GM04504 (cell line): ENCODE results near the gene POLR2E.

ENCODE experiments used
- DNase-seq: peaks from one replicate; pipeline ENCODE4 v3.0.0-alpha.2; 2012; ENCODE audit warnings: low read depth

Gene POLR2E

DNA sequence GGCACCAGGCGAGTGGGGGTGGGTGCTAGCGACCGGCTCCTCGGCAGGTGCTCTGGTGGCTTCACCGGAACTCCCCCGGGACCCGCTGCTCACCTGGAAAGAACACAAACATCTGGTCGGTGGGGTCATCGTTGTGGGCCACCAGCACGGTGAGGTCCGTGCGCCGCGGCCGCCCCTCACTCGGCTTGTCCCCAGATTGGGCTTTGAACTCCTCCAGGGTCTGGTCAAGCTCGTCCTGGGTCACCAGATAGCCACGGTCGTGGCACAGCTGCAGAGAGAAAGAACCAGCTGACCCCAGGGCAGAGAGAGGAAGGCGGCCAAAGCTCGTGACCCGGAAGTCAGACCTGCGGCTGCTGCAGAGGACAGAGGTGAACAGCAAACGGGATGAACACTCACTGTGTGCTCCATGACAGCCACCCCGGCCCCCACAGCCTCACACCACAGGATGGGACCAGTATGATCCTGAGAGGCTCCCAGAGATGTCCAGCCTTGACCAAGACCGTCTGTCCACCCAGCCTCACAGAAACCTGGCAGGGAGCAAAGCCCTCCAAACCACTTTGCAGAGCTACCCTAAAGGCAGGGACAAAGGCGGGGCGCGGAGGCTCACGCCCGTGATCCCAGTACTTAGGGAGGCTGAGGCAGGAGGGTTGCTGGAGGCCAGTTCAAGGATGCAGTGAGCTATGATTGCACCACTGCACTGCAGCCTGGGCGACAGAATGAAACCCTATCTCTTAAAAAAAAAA lies 1.2 kb downstream of the POLR2E start:
- no peak for DNase-seq

DNA sequence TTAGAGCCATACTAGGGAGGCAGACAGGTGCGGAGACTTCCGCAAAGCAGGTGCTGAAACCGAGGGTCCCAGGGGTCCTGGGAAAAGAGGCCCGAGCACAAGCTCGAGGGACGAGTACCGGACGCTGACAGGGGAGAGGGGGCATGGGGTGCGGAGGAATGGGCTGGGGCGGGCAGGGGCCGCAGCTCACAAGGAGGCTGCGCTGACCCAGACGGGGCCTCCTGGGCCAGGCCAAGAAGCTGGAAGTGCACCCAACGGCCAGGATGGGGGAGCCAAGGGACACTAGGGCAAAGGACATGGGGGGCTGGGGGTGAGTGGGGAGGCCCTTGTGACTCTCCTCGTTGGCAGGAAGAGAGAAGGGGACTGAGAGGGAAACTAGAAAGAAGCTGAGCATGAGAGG lies 1.8 kb downstream of the POLR2E start:
- DNase-seq, result no peak

DNA sequence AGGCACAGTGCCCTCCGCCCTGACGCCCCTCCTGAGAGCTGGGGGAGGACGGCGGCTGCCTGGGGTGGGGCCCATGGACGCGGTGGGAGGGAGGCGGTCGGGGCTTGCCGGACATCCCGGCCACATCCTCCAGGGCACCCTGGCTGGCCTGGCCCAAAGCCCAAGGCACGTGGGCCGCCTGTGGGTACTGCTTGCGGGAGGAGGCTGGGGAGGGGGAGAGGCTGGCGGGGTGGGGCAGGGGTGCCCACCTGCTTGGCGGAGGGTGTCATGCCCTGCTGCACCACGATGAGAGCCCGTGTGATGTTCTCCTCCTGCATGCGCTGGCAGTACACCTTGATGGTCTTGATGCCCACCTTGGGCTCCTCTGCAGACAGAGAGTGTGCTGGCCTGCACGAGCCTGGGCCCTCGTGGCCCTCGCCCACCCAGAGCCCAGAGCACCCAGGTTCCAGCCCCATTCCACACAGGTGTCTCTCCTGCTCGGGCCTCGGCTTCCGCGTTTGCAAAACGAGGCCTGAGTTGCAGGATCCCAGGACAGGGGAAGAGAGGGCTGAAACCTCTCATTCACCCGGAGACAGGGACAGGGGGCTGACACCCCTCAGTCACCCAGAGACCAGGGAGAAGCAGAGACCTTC lies 3.5 kb downstream of the POLR2E start:
- DNase-seq, result no peak

DNA sequence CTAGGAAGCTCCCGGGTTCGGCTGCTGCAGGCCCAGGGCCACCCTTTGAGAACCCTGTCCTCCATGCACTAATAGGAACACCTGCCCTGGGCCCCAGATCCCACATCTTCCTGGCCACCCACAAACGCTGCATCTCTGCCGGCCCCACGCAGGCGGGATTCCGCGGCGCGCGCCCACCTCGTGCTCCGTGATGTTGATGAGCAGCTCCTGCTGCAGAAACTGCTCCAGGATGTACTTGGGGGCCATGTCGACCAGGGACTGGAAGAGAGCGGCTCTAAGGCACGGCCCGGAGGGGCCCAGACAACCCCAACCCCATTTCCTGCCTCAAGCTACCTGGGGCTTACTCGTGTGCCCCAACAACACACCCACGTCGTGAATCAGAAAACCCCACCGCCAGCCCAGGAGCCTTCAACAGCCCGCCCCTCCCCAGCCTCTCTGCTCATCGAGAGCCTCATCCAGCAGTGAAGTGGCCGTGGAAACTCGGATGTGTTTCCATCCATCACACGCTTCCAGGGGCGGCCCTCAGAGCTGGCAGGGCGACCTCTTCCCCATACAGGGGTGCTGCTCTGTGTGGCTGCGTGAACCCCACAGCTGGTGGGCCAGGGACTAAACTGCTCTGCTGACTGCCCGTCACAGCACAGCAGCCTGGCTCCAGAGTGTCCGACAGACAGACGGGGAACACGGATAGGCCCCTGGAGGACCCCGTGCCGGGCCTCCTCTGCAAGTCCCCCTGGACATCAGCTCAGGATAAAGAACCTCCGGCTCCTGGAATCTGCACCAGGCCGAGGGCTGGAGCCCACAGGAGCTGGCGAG lies 4.2 kb downstream of the POLR2E start:
- DNase-seq, result no peak

DNA sequence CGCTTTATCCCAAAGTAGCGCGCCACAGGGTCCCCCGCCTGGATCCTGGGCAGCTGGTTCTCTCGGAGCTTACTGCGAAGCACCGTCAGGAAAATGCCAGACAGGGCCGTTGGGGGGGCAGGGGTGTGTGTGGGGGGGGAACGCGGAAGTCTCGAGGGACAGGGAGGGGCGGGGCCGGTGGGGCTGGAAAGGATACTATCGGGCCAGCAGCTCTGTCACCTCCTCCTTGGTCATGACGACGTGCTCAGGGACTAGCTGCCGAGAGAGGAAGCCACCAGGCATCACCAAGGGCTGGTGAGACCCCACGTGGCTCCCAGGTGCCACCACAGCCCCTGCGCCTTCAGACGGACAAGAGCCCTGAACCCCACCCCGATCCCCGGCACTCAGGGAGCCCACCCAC lies 5.3 kb downstream of the POLR2E start:
- DNase-seq, result no peak

DNA sequence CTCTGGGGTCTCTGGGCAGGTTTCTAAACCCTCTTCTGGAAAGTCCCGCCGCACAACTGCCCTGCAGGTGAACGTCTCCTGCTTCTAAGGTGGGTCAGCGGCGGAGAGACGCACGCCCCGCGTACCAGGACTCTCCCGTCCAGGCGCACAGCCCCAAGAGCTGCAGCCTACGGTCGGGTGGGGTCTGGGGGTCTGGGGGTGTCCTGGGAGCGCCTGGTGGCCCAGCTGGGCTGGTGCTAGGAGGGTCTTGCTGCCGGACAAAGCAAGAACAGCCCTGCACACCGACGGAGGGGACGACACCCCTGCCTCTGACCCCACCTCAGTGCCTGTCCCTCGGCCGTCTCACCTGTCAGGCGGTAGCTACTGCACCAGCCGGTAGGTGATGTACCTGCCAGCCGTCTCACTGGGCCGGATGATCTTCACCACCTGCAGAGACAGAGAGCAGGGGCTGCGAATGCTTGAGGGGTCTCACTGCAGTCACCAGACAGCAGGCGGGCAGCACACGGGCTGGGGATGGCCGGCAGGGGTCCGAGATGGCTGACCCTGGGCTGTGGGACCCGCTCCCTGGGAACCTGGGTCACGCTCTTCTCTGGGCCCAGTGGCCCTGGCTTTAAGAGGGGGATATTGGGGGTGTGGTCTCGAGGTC lies 5.9 kb downstream of the POLR2E start:
- no peak for DNase-seq

DNA sequence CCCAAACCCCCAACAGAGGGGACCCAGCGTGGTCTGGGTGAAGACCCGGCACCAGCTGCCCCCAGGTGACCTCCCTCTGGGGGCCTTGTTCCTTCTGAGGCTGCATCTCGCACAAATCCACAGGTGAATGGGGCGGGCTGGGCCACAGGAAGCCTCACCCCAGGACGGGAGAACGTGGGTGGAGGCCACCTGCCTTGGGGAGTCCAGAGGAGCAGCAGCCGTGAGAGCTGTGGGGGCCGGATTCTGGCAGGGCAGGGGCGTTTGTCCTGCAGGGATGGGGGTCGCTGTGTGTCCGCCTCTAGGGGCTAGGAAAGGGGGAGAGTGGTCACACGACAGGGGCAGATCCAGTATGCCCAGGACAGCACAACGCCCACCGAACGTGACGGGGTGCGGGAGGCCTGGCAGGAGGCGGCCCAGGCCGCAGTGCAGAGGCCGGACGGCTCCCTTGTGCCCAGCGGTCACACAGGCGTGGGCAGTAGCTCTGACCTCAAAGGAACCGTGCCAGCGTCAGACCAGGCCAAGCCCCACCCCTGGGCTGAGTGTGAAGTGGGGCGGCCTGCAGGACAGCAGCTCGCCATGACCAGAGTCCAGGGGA lies 6.7 kb downstream of the POLR2E start:
- no peak for DNase-seq

DNA sequence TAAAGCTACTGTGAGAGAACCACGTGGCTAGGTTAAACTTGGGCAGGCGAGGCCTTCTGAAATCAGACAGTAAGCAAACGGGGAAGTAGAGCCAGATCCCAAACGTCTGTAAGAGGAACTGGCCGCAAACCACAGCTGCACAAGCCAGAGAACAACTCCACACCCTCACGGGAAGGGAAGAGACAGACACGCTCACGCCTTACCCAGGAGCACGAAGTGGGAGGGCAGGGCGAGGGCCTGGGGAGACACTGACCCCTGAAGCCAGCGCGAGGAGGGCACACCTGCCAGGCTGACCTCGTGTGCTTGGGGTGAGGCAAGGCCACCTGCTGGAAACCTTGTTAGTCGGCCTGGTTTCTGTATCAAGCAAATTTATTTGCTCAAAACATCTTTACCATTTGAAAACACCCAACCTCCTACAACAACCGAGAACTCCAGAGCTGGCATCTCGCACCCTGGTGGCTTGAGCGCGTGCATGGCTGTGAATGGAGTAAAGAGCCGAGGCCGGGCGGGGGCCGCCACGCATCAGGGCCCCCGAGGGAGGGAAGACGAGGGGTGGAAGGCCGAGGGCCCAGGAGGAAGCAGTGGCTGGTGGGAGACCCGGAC lies 7.3 kb downstream of the POLR2E start:
- no peak for DNase-seq

DNA sequence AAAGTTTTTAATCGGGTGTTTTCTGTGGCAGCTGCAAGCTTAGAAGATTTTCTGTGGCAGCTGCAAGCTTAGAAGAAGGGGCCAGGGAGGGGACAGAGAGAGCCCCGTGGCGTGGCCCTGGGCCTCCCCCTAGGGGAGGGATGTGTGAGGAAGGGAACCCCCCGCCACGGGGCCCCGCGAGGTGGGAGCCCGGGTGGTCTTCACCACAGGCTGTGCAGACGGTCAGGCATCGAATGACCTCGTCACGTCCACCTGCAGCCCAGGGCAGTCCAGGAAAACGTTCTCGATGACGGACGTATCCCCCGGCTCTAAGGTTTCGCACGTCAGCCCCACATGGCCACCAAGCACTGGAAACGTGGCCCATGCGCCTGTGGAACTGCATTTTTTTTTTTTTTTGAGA lies 8.6 kb downstream of the POLR2E start:
- DNase-seq, result no peak

DNA sequence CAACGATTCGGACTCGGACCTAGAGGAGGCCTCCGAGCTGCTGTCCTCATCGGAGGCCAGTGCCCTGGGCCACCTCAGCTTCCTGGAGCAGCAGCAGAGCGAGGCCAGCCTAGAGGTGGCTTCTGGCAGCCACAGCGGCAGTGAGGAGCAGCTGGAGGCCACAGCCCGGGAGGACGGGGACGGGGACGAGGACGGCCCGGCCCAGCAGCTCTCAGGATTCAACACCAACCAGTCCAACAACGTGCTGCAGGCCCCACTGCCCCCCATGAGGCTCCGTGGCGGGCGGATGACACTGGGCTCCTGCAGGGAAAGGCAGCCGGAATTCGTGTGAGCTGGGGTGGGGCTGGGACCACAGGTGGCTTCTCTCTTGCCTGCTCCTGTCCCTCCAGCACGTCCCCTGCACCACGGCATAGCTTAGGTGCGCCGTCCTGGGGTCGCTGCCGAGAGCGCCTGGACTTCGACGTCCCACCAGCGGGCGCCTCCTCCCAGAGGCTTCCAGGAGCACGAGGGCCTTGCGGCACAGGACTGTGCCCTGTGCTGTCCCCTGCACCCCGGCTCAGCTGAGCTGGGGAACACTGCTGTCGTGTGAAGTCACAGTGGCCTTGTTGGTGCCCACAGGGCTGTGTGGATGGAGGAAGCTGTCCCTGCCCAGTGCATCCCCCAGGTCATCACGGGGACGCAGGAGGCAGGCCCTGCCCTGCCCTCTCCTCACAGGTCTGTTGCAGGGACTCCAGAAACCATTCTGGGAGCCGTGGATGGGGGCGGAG lies 9.3 kb downstream of the POLR2E start:
- DNase-seq, result no peak

DNA sequence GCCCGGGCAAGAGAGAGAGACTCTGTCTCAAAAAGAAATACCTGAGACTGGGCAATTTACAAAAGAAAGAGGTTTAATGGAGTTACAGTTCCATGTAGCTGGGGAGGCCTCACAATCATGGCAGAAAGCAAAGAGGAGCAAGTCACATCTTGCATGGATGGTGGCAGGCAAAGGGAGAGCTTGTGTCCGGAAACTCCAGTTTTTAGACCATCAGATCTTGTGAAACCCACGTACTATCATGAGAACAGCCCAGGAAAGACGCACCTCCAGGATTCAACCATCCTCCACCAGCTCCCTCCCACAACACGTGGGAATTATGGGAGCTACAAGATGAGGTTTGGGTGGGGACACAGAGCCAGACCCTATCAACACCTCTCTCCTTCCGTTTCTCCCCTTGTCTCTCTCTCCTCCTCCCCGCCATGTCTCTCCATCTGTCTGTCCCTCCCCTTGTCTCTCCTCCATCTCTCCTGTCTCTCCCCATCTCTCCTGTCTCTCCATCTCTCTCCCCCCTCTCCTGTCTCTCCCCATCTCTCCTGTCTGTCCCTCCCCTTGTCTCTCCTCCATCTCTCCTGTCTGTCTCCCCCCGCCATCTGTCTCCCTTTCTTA lies 10.0 kb downstream of the POLR2E start:
- DNase-seq, result no peak

DNA sequence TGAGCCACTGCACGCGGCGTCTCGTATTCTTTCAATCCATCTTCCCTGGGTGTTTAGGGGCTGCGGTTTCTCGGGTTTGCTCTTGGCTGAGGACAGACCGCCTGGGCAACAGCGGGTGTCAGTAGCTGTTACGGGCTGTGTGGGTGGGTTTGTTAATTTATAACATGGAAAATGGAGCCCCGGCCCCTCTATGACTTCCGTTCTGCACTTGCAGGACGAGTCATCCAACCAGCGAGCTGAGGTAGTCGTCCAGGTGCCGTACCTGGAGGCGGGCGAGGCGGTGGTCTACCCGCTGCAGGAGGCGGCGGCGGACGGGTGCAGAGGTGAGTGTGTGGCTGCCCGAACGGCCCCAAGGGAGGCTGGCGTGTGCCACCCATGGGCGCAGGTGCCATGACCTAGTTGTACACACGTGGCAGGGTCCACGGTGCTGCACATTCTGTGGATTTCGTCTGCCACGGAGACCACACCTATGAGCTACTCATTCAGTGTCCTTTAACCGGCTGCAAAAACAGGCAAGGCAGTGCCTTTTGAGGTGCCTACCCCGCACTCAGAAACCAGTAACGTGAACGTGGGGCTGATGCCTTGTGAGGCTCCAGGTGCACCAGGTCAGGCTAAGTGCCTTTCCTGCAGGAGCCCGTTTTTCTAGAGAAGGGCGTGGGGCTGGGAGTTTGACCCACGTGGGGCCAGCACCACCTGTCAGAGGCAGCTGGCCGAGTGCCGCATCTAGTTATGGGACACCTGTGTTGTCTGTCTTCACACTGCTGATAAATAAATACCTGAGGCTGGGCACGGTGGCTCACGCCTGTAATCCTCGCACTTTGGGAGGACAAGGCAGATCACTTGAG lies 10.9 kb downstream of the POLR2E start:
- no peak for DNase-seq

DNA sequence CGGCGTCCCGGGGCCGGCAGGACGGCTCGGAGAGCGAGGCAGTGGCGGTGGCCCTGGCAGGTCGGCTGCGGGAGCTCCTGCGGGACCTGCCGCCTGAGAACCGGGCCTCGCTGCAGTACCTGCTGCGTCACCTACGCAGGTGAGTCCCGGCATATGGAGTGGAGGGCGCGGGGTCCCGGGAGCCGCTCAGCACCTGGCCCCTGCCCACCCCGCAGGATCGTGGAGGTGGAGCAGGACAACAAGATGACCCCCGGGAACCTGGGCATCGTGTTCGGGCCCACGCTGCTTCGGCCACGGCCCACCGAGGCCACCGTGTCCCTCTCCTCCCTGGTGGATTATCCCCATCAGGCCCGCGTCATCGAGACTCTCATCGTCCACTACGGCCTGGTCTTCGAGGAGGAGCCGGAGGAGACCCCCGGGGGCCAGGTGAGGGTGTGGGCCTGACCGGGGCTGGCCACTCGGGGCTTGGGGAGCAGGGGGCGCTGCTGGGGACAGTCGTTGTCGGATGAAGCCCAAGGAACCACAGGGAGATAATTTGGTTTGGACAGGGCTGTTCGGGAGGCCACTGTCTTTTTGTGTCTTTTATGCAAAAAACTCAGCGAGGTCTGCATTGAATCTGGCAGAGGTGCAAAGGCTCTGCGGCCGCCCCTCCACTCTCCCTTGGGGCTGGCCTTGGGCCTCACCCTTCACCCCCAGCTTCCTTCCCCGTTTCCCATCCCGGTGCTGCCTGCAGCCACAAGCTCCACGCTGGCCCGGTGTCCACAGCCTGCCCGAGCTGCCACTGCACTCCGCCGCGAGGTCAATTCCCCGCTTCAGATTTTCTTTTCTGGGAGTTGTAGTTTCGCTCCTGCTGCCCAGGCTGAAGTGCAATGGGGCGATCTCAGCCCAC lies 12.0 kb downstream of the POLR2E start:
- no peak for DNase-seq

DNA sequence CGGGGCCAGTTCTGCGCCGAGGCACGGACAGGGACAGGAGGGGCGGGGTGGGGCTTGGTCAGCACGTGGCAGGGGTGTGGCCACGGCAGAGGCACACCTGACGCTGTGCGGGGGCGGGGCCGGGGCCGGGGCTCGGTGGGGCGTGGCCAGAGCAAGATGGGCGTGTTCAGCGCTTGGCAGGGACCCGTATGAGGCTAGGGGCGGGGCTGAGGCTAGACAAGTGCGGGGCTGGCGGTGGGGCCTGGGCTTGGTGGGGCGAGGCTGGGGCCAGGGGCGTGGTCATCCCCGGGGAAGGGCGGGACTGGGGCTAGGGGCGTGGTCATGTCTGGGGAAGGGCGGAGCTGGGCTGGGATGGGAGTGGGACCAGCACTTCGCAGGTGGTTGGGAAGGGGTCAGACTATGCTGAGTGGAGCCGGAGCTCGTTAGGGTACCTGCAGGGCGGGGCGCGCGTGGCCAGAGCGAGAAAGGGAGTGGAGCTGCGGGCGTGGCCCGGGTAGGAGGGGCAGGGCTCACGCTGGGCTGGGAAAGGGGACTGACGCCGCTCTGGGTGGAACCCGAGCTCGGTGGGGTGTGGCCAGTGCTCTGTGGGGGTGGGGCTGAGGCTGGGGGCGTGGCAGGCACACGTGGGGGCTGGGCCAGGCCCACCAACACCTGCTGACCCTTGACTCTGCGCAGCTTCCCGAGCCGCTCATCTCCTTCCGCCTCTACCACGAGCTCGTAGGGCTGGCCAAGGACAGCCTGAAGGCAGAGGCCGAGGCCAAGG lies 12.8 kb downstream of the POLR2E start:
- DNase-seq, result no peak

DNA sequence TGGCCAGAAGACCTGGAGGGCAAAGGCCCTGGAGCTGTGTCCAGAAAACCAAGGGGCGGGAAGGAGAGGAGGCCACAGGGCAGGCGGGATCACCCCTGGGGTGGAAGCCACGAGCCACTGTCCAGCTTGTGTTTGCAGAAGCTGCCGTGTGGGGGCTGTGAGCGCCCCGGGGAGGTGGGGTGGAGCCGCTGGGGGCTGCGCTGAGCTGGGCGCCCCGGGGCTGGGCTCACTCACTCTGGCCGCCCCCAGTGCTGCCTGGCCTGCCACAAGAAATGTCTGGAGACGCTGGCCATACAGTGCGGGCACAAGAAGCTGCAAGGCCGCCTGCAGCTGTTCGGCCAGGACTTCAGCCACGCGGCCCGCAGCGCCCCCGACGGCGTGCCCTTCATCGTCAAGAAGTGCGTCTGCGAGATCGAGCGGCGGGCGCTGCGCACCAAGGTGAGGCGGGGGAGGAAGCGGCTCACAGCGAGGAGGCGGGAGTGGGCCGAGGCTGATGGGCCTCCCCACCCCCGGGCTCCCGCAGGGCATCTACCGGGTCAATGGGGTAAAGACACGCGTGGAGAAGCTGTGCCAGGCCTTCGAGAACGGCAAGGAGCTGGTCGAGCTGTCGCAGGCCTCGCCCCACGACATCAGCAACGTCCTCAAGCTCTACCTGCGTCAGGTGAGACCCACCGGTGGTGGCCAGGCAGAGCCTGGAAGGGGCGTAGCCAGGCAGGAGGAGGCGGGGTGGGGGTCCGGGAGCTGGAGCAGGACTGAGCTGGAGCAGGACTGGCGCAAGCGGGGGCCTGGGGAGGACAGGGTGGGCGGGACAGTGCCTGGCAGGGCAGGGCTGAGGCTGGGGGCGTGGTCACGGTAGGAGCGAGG lies 13.6 kb downstream of the POLR2E start:
- no peak for DNase-seq

DNA sequence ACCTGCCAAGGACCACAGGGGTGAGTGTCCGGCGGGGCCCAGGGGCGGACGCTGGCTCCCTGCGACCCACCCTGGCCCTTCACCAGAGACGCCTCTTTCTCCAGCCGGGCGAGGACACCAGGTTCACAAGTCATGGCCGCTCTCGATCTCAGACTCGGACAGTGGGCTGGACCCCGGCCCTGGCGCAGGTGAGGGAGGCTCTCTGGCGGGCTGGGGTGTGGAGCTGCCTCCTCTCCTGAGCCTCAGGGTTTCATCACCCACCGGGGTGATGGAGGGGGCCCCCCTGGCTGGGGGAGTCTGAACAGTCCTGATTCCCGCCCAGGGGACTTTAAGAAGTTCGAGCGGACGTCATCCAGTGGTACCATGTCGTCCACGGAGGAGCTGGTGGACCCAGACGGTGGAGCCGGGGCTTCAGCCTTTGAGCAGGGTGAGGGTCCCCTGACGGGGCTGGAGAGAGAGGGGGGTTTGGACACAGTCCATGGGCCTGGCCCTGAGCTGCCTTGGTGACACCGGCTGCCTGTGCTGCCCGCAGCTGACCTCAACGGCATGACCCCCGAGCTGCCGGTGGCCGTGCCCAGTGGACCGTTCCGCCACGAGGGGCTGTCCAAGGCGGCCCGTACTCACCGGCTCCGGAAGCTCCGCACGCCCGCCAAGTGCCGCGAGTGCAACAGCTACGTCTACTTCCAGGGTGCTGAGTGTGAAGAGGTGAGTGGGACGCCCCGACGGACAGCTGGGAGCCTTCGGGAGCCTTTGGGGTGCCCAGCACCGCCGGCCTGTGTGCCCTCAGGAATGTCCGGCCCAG lies 14.6 kb downstream of the POLR2E start:
- no peak for DNase-seq
